Measurements from ENCODE around the gene PROKR1.

DNA sequence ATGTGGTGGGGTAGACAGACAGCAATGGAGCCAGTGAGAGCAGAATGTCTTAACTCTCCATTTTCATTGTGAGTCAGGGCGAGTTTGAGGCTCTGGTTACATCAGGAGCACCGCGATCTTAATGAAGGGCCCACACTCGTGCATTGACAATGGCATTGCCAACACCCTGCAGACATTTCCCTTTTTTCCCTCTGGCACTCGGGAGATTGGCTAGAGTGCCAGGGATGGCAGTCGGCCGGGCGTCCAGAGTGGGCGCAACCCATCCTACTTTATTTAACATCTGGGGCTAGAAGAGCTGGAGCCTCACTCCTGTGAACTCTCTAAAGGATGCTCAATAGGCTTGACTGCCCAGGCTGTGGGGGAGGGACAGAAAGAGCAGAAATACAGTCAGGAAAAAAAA lies 9.7 kb downstream of the PROKR1 start:
- TF ChIP-seq EZH2phosphoT487 (IDR thresholded peaks at IDR 0.05; ENCODE audit: insufficient read depth, low read depth) = no peak
- no peak for TF ChIP-seq EZH2 (IDR thresholded peaks at IDR 0.05; ENCODE audit: insufficient read depth, poor library complexity, severe bottlenecking)

Data from GM23248 (cell line).